Common myeloid progenitor, CD34-positive (primary cell): ENCODE results near the gene ZNF700. TPM values are rescaled to one million over a fixed set of nuclear protein-coding genes. Genes with fewer than 3 reads are reported as not detected.
"Not testable (repeated sequence)": the region's sequence is repeated elsewhere in the genome, so short reads cannot be mapped to it uniquely, and the experiment has no call there.

Source experiments
- CTCF ChIA-PET: fragments of 350-600 bp; sonication (Branson Sonifier 250); formaldehyde crosslinking; loops from one replicate; lab custom pipeline; 2021; ENCODE audit warnings: antibody characterized with exemption; lab: Charles Lee
- POLR2A ChIA-PET: fragments of 350-600 bp; sonication (Branson Sonifier 250); formaldehyde crosslinking; loops from one replicate; lab custom pipeline; 2021; ENCODE audit warnings: antibody characterized with exemption; lab: Charles Lee
- DNase-seq, 3 donors: peaks; one replicate each; pipeline versions ENCODE4 v3.0.0 to v3.0.0-alpha.2; 2013
- H3K27ac ChIP-seq, 2 experiments: 1 replicate in 1 of 2; 2 replicates in 1 of 2; pipeline ENCODE4 v1.7.0; 2013; ENCODE audit warnings: inconsistent platforms in 2 of 2, low read length in 2 of 2, mild to moderate bottlenecking in 2 of 2, low read depth in 1 of 2, moderate library complexity in 1 of 2; ENCODE audit not compliant: severe bottlenecking in 2 of 2, insufficient read depth in 1 of 2, poor library complexity in 1 of 2
- H3K27me3 ChIP-seq, 5 experiments: replicated peaks in 2 of 5; 1 replicate in 3 of 5; 2 replicates in 2 of 5; pipeline versions ENCODE4 v1.6.1 to v1.7.0; 2013; ENCODE audit warnings: low read length in 4 of 5, mild to moderate bottlenecking in 2 of 5, moderate library complexity in 2 of 5, inconsistent platforms in 1 of 5; ENCODE audit not compliant: insufficient read depth in 5 of 5, control insufficient read depth in 4 of 5
- H3K36me3 ChIP-seq, 4 experiments: 1 replicate in 2 of 4; 2 replicates in 2 of 4; pipeline versions ENCODE4 v1.6.1 to v1.7.0; 2013; ENCODE audit warnings: low read length in 3 of 4, control low read depth in 1 of 4, mild to moderate bottlenecking in 1 of 4; ENCODE audit not compliant: control insufficient read depth in 4 of 4, insufficient read depth in 4 of 4
- H3K4me1 ChIP-seq, 4 experiments: 1 replicate in 3 of 4; 2 replicates in 1 of 4; pipeline versions ENCODE4 v1.6.1 to v1.7.1; 2013; ENCODE audit warnings: low read length in 3 of 4, mild to moderate bottlenecking in 3 of 4, control low read depth in 1 of 4, inconsistent platforms in 1 of 4, moderate library complexity in 1 of 4; ENCODE audit not compliant: control insufficient read depth in 4 of 4, insufficient read depth in 4 of 4; ENCODE audit errors: control extremely low read depth in 1 of 4
- H3K4me3 ChIP-seq, 7 experiments: 1 replicate in 4 of 7; 2 replicates in 3 of 7; pipeline versions ENCODE4 v1.5.1 to v1.7.0; 2013; ENCODE audit warnings: mild to moderate bottlenecking in 7 of 7, low read length in 6 of 7, moderate library complexity in 6 of 7, inconsistent platforms in 2 of 7, low read depth in 2 of 7, control low read depth in 1 of 7; ENCODE audit not compliant: insufficient read depth in 4 of 7, control insufficient read depth in 1 of 7; ENCODE audit errors: extremely low read depth in 1 of 7
- H3K9me3 ChIP-seq, 5 experiments: 1 replicate in 4 of 5; 2 replicates in 1 of 5; pipeline versions ENCODE4 v1.6.1 to v1.7.1; 2013; ENCODE audit warnings: low read length in 4 of 5, mild to moderate bottlenecking in 2 of 5, inconsistent platforms in 1 of 5, low read depth in 1 of 5, moderate library complexity in 1 of 5; ENCODE audit not compliant: control insufficient read depth in 4 of 5, insufficient read depth in 2 of 5; ENCODE audit errors: control extremely low read depth in 1 of 5
- WGBS: methylation state at CpG from one replicate; pipeline ENCODE4 v1.1.5; 2013; ENCODE audit not compliant: insufficient coverage; 5-methylcytosine and 5-hydroxymethylcytosine counted together
- polyA plus RNA-seq: library from polyadenylated mRNA; unstranded; fragments of 120-200 nt; gene quantifications from one replicate; pipeline ENCODE4 v1.2.1, GENCODE V29; 2013

ZNF700 gene
- polyA plus RNA-seq, result 17.9 TPM

DNA sequence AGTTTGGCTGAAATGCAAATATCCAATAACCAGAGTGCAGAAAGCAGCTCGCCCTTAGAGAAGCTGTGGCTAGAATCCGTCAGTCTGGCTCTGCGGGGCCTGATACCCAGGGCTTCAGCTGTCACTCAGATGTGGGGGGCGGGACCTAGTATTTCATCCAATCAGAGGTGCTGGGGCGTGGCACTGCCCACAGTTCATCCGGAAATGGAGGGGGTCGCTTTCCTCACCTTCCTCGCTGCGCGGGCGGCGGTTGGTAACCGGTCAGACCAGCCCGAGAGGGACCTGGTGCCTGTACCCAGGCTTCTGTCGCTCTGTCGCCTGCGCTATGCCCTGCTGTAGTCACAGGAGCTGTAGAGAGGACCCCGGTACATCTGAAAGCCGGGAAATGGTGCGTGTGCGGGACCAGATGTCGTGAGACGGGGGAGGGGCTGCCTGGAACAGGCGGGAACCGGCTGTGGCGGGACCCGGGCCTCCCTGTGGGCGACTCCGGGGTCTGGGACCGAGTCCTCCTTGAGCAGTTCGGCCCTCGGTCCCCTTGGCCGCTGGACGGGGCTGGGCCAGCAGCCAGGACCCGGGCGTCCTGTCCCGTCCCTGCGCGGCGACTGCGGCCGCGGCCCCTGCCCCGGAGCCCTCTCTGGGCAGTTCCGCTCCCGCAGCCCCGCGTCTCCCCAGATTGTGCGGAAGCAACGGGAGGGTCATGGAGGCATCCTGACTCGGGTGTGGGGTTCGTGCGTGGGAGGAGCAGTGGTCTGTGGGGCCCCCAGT, at the start of gene ZNF700:
ZNF700 (plus strand) TSS at position 222 of the 765 bp plus-strand sequence; CDS start at position 326, 104 bp downstream.
- Histone ChIP-seq H3K4me1 (peaks cover 7 to 33% (median 32%) of the 10 kb centered on the region in 4 experiments), H3K4me3 (peak within 1 kb of the TSS; percentile 84 to 98 (median 91)), H3K27ac (peak within 1 kb of the TSS; percentile 83 to 92), H3K9me3 (peaks cover 0 to 18% (median 6%) of the 10 kb centered on the region in 5 experiments), H3K36me3 (peaks cover 5 to 18% (median 10%) of the 10 kb centered on the region in 4 experiments), H3K27me3 (no peaks in the 10 kb centered on the region)
- DNase-seq, result peak; percentile 92 to 95 (median 95)
- ChIA-PET POLR2A (interaction anchor here (0.6 to 3.5 kb wide), 5 partner anchors 37 to 127 kb away, joined by 3 to 19 read pairs (median 4); partner anchors contain the start of genes ZNF491, ZNF69 and ZNF763), CTCF (interaction anchor here (1.3 to 5.3 kb wide), 8 partner anchors 10 to 265 kb away, joined by 3 to 65 read pairs (median 8); partner anchors contain the start of gene ZNF763)
- 0% methylated on average over 41 of the region's 53 CpGs for whole genome bisulfite sequencing

DNA sequence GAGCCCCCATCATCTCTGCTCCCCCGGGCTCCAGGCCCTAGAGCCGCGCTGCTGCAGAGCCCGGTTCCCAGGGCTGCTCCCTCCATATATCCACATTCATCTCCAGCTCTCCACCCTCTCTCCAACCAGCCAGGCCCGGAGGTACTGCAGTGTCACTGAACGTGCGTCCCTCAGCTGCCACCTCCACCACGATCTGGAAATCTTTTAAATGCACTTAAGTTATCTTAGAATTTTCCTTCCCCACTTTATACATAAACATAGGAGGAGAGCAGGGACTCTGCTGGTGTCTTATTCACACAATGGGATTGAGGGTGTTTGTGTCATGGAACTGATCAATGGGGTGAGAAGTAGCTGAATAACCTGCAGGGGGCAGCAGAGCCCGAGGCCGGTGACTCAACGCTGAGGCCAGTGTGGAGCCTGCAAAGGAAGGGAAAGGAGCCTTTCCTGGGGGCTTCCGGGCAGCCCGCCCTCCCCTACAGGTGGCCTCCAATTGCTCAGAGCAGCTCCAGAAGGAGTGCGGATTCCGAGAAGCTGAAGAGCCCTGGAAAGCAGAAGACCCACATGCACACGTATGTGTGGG, 45.1 kb upstream of the ZNF700 start:
- H3K4me3 ChIP-seq, H3K27ac ChIP-seq, POLR2A ChIA-PET, DNase-seq, H3K36me3 ChIP-seq, H3K27me3 ChIP-seq: not testable (repeated sequence)
- Histone ChIP-seq H3K9me3 (peaks cover 0 to 14% (median 8%) of the 10 kb centered on the region in 5 experiments), H3K4me1 (peaks cover 0 to 21% (median 9%) of the 10 kb centered on the region in 4 experiments)
- 88% methylated on average over 10 of the region's 16 CpGs for WGBS
- CTCF ChIA-PET, result interaction anchor here (0.9 to 3.5 kb wide), 9 partner anchors 9 to 261 kb away, joined by 3 to 9 read pairs (median 5); partner anchors contain the start of gene ZNF20

DNA sequence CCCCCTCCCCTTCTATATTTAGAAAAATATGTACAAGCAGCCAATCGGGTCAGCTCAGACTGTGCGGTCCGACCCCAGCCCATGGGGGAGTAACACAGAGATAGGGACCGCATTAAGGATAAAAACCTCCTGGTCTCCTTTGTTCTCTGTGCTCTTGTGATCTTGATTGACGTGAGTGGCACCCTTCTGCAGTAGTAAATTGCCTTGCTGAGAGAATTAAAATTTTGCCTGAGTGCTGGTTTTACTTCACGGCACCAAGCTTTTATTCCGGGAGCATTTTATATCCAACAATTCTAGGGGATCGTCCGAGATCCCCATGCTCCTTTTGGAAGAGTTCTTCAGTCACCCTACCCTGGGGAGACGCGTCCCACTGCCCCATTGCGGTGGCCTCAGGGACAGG, 44.3 kb upstream of the ZNF700 start:
- Histone ChIP-seq H3K27ac (no peak overlapping the region), H3K27me3 (no peaks in the 10 kb centered on the region), H3K9me3 (peaks cover 0 to 15% (median 8%) of the 10 kb centered on the region in 5 experiments), H3K36me3 (no peaks in the 10 kb centered on the region), H3K4me1 (peaks cover 0 to 21% (median 9%) of the 10 kb centered on the region in 4 experiments), H3K4me3 (no peak overlapping the region)
- CTCF ChIA-PET, result interaction anchor here (0.8 to 4.6 kb wide), 8 partner anchors 22 to 112 kb away, joined by 3 to 22 read pairs (median 4); partner anchors contain the start of genes ZNF439 and ZNF491
- POLR2A ChIA-PET, result no interaction called here
- no peak for DNase-seq
- WGBS, result 96% methylated on average over 12 of the region's 12 CpGs

DNA sequence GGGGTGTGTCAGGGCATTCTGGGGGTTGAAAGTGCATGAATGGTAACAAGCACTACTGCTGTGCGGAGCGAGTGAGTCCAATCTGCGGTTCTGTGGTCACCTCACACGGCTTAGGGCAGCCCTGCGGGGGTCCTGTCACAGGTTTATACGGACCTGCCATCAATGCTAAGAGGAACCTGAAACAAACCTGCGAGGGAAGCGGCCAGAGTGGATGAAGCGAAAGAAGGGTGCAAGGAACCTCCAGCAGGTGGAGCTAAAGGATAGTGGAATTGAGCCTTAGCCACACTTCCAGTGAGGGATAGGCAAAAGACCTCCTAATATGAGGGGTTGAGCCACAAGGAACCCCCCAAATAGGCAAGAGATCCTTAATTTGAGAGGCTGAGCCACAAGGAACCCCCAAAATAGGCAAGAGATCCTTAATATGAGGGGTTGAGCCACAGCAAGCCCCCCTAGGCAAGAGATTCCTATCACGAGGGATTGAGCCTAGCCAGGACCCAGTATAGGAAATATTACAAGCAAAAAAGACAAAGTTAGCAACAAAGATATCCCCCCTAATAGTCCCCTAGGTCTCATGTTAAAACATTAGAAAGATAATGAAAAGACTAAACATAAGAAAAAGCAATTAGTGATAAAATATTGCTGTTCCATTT, 43.6 kb upstream of the ZNF700 start:
- Histone ChIP-seq H3K27me3 (no peaks in the 10 kb centered on the region), H3K36me3 (no peaks in the 10 kb centered on the region), H3K9me3 (peaks cover 0 to 16% (median 8%) of the 10 kb centered on the region in 5 experiments), H3K27ac (no peak overlapping the region), H3K4me1 (peaks cover 0 to 21% (median 9%) of the 10 kb centered on the region in 4 experiments), H3K4me3 (peak overlapping the region in 1 of 7 experiments; percentile 38)
- DNase-seq, result peak; percentile 76 to 88 (median 83)
- ChIA-PET POLR2A (no interaction called here), CTCF (interaction anchor here (0.8 to 4.8 kb wide), 7 partner anchors 33 to 108 kb away, joined by 3 to 22 read pairs (median 6); partner anchors contain the start of genes ZNF439, ZNF491 and ZNF763)
- 12% methylated on average over 9 of the region's 10 CpGs for WGBS

DNA sequence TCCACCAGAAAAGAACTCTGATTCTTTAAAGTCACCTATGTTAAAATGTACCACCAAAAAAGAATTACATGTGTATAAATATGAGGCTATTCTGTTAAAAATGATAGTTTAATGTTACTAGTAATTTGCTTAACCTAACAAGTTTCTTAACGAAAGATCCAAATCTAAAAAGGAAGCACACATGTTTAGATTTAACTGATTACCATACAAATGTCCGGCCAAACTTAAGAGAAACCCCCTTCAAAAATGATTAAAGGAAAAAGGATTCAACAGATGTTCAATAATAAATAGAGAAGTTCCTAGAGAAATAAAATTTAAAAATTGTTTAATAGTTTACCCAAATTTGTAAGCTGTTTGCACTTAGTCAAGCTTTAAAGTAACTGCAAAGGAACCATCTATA, 42.3 kb upstream of the ZNF700 start:
- H3K27me3 ChIP-seq, result no peaks in the 10 kb centered on the region
- POLR2A ChIA-PET, result no interaction called here
- CTCF ChIA-PET, result interaction anchor here (0.8 to 4.8 kb wide), 9 partner anchors 38 to 256 kb away, joined by 3 to 24 read pairs (median 7); partner anchors contain the start of genes ZNF491, ZNF700 and ZNF763
- peaks cover 6 to 27% (median 14%) of the 10 kb centered on the region in 4 experiments for H3K4me1 ChIP-seq
- no peaks in the 10 kb centered on the region for H3K36me3 ChIP-seq
- no peak overlapping the region for H3K27ac ChIP-seq
- peaks cover 0 to 19% (median 8%) of the 10 kb centered on the region in 5 experiments for H3K9me3 ChIP-seq
- WGBS, result no CpG with 5 or more reads among the region's 2 CpGs
- peak; percentile 14 to 79 (median 64) for DNase-seq
- H3K4me3 ChIP-seq, result peak overlapping the region in 2 of 7 experiments; percentile 25 to 48

DNA sequence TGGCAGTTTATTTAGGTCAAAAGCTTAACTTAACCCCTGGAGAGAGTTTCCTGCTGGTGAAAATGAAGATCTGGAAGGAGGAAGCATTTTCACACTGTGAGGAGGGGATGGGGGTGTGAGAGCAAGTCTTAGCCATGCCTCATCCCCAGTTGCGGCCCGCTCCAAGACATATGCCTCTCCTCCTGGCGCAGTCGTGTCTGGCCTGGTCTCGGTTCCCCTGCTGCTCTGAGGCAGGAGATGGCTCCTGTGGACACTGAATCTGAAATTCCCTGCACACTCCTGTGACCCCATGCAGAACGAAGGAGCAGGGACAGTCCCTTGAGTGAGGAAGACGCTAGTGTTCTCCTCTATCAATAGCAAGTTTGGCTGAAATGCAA, 37.7 kb upstream of the ZNF700 start:
- Histone ChIP-seq H3K4me1 (peaks cover 16 to 31% (median 21%) of the 10 kb centered on the region in 4 experiments), H3K36me3 (peaks cover 0 to 12% (median 3%) of the 10 kb centered on the region in 4 experiments), H3K4me3 (peak overlapping the region in 6 of 7 experiments; percentile 73 to 95 (median 84)), H3K9me3 (peaks cover 0 to 18% (median 4%) of the 10 kb centered on the region in 5 experiments), H3K27me3 (no peaks in the 10 kb centered on the region), H3K27ac (no peak overlapping the region)
- DNase-seq, result peak in 2 of 3 donors; percentile 47 to 62
- ChIA-PET CTCF (interaction anchor here (1.0 to 3.0 kb wide), 2 partner anchors 90 to 101 kb away, joined by 3 to 9 read pairs; no protein-coding TSS in a partner anchor), POLR2A (interaction anchor here (0.6 to 1.8 kb wide), 4 partner anchors 37 to 474 kb away, joined by 3 to 7 read pairs (median 5); partner anchors contain the start of gene ZNF20)
- WGBS, result 26% methylated on average over 7 of the region's 7 CpGs
